Measurements from ENCODE around the gene B4GALNT4. TPM values are rescaled to one million over a fixed set of nuclear protein-coding genes. Genes with fewer than 3 reads are reported as not detected.
"Not testable (repeated sequence)": the region's sequence is repeated elsewhere in the genome, so short reads cannot be mapped to it uniquely, and the experiment has no call there.

The B4GALNT4 gene
- total RNA-seq, 4 donors from 2014 or later = 1.8 to 39.7 (median 19.9) TPM

DNA sequence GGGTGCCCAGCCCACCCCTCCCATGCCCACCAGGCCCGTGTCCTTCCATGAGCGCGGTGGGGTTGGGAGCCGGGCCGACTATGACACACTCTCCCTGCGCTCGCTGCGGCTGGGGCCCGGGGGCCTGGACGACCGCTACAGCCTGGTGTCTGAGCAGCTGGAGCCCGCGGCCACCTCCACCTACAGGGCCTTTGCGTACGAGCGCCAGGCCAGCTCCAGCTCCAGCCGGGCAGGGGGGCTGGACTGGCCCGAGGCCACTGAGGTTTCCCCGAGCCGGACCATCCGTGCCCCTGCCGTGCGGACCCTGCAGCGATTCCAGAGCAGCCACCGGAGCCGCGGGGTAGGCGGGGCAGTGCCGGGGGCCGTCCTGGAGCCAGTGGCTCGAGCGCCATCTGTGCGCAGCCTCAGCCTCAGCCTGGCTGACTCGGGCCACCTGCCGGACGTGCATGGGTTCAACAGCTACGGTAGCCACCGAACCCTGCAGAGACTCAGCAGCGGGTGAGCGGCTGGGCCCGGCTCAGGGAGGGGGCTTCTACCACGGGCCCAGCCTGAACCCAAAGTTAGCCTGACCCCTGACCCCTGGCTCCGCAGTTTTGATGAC lies 27.7 kb downstream of the B4GALNT4 start:
- intact Hi-C loops (cut with DNase I; ENCODE audit: low total_unique reads) = no loop called here
- DNase-seq = peak; percentile 67 to 68
- Histone ChIP-seq H3K4me1 (peaks cover 0 to 11% of the 10 kb centered on the region in 2 donors), H3K27ac (no peak overlapping the region), H3K36me3 (no peaks in the 10 kb centered on the region), H3K9me3 (no peaks in the 10 kb centered on the region), H3K4me3 (peak overlapping the region; percentile 29 to 34), H3K27me3 (peaks cover 0 to 4% of the 10 kb centered on the region in 2 donors)
- TF ChIP-seq POLR2A (IDR thresholded peaks at IDR 0.05) = no peak
- TF ChIP-seq, protein P1, sequence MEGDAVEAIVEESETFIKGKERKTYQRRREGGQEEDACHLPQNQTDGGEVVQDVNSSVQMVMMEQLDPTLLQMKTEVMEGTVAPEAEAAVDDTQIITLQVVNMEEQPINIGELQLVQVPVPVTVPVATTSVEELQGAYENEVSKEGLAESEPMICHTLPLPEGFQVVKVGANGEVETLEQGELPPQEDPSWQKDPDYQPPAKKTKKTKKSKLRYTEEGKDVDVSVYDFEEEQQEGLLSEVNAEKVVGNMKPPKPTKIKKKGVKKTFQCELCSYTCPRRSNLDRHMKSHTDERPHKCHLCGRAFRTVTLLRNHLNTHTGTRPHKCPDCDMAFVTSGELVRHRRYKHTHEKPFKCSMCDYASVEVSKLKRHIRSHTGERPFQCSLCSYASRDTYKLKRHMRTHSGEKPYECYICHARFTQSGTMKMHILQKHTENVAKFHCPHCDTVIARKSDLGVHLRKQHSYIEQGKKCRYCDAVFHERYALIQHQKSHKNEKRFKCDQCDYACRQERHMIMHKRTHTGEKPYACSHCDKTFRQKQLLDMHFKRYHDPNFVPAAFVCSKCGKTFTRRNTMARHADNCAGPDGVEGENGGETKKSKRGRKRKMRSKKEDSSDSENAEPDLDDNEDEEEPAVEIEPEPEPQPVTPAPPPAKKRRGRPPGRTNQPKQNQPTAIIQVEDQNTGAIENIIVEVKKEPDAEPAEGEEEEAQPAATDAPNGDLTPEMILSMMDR (IDR thresholded peaks at IDR 0.05) = peak; percentile 62 to 79 (median 72)

DNA sequence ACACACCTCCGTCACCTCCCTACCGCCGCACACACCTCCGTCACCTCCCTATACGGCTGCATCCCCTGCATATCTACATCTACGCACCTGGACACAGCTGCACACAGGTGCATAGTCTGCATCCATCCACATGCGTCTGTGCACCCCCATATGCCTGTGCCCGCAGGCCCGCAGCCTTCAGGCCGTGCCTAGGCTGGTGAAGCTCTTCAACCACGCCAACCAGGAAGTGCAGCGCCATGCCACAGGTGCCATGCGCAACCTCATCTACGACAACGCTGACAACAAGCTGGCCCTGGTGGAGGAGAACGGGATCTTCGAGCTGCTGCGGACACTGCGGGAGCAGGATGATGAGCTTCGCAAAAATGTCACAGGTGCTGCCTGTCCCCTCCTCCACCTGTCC lies 29.5 kb downstream of the B4GALNT4 start:
- no peaks in the 10 kb centered on the region for H3K9me3 ChIP-seq
- no peak for DNase-seq

DNA sequence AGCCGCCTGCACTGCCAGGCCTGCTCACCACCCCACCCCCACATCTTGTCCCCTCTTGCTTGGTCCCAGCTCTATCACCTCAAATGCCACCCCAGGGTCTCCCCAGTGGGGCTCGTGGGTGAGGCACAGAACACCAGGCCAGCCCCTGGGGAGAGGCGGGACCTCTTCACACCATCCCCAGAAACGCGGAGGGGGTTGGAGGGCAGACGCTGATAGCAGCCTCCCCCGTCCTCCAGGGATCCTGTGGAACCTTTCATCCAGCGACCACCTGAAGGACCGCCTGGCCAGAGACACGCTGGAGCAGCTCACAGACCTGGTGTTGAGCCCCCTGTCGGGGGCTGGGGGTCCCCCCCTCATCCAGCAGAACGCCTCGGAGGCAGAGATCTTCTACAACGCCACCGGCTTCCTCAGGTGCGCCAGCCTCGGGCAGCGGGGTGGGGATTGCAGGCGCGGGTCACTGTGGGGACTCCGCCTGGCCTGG lies 30.5 kb downstream of the B4GALNT4 start:
- H3K4me1 ChIP-seq = peaks cover 0 to 11% of the 10 kb centered on the region in 2 donors
- no peak for TF ChIP-seq POLR2A (IDR thresholded peaks at IDR 0.05)
- TF ChIP-seq, protein P1 (IDR thresholded peaks at IDR 0.05) = no peak
- H3K27me3 ChIP-seq = peaks cover 0 to 4% of the 10 kb centered on the region in 2 donors
- no peak overlapping the region for H3K4me3 ChIP-seq
- H3K27ac ChIP-seq = no peak overlapping the region
- no peaks in the 10 kb centered on the region for H3K36me3 ChIP-seq
- intact Hi-C loops (cut with DNase I; ENCODE audit: low total_unique reads) = no loop called here
- DNase-seq = no peak
- H3K9me3 ChIP-seq = no peaks in the 10 kb centered on the region

More for the DNA sequence above, 29.5 kb downstream of the B4GALNT4 start:
- Histone ChIP-seq H3K4me1 (peaks cover 0 to 11% of the 10 kb centered on the region in 2 donors), H3K27me3 (peaks cover 0 to 4% of the 10 kb centered on the region in 2 donors), H3K36me3 (no peaks in the 10 kb centered on the region), H3K27ac (no peak overlapping the region), H3K4me3 (no peak overlapping the region)
- TF ChIP-seq, protein P1 (IDR thresholded peaks at IDR 0.05) = no peak
- no peak for TF ChIP-seq POLR2A (IDR thresholded peaks at IDR 0.05)
- intact Hi-C loops (cut with DNase I; ENCODE audit: low total_unique reads) = no loop called here

DNA sequence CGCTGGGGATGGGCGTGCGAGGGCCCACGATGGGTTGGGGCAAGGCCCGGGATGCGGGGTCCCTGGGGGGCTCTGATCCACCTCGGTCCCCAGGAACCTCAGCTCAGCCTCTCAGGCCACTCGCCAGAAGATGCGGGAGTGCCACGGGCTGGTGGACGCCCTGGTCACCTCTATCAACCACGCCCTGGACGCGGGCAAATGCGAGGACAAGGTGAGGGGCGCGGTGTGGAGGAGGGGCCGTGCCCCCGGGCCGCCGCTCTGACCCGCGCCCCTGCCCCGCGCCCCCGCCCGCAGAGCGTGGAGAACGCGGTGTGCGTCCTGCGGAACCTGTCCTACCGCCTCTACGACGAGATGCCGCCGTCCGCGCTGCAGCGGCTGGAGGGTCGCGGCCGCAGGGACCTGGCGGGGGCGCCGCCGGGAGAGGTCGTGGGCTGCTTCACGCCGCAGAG lies 31.0 kb downstream of the B4GALNT4 start:
- peaks cover 0 to 4% of the 10 kb centered on the region in 2 donors for H3K27me3 ChIP-seq
- no peak overlapping the region for H3K27ac ChIP-seq
- intact Hi-C loops (cut with DNase I; ENCODE audit: low total_unique reads) = no loop called here
- no peaks in the 10 kb centered on the region for H3K9me3 ChIP-seq
- H3K4me3 ChIP-seq = no peak overlapping the region
- no peak for DNase-seq
- H3K4me1 ChIP-seq = peaks cover 0 to 11% of the 10 kb centered on the region in 2 donors
- H3K36me3 ChIP-seq = no peaks in the 10 kb centered on the region
- no peak for TF ChIP-seq POLR2A (IDR thresholded peaks at IDR 0.05)
- TF ChIP-seq, protein P1 (IDR thresholded peaks at IDR 0.05) = no peak

DNA sequence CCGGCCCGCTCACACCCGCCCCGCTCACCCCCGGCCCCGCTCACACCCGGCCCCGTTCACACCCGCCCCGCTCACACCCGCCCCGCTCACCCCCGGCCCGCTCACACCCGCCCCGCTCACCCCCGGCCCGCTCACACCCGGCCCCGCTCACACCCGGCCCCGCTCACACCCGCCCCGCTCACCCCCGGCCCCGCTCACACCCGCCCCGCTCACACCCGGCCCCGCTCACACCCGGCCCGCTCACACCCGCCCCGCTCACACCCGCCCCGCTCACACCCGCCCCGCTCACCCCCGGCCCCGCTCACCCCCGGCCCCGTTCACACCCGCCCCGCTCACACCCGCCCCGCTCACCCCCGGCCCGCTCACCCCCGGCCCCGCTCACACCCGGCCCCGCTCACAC lies 31.9 kb downstream of the B4GALNT4 start:
- H3K27me3 ChIP-seq; H3K9me3 ChIP-seq; H3K36me3 ChIP-seq; H3K4me3 ChIP-seq; DNase-seq; intact Hi-C loops (cut with DNase I; ENCODE audit: low total_unique reads); H3K27ac ChIP-seq: not testable (repeated sequence)
- H3K4me1 ChIP-seq = peaks cover 0 to 11% of the 10 kb centered on the region in 2 donors

Data from uterus (tissue), 4 donors.